ENCODE results near the gene ABAT. TPM values are rescaled to one million over a fixed set of nuclear protein-coding genes. Genes with fewer than 3 reads are reported as not detected.

Gene ABAT
- total and polyA plus RNA-seq, 11 donors, result 3.4 to 37.0 (median 12.8) TPM

GRCh38 chr16:8730335-8730915 is 56.0 kb downstream of the ABAT start:
- Histone ChIP-seq H3K4me3 (no peak overlapping the region), H3K27me3 (no peaks in the 10 kb centered on the region), H3K9me3 (peaks cover 0 to 3% (median 0%) of the 10 kb centered on the region in 12 donors), H3K36me3 (no peaks in the 10 kb centered on the region), H3K4me1 (peaks cover 0 to 9% (median 0%) of the 10 kb centered on the region in 12 donors), H3K27ac (no peak overlapping the region)
- intact Hi-C loops (cut with DNase I), result no loop called here
- WGBS, 4 donors, result 64 to 73% (median 70%) methylated on average over 8 of the region's 8 CpGs
- TF ChIP-seq CTCF (IDR thresholded peaks at IDR 0.05), result no peak
- TF ChIP-seq POLR2A (IDR thresholded peaks at IDR 0.05), result no peak
- ATAC-seq (peak in 3 of 4 donors; percentile 15 to 72 (median 59)), DNase-seq (no peak)

- ATAC-seq (no peak), DNase-seq (no peak)
- WGBS, 4 donors, result 92 to 96% (median 95%) methylated on average over 5 of the region's 5 CpGs
- Histone ChIP-seq H3K36me3 (no peaks in the 10 kb centered on the region), H3K4me1 (peaks cover 0 to 9% (median 0%) of the 10 kb centered on the region in 12 donors), H3K27ac (no peak overlapping the region), H3K4me3 (no peak overlapping the region), H3K9me3 (peaks cover 0 to 3% (median 0%) of the 10 kb centered on the region in 12 donors), H3K27me3 (no peaks in the 10 kb centered on the region)
- TF ChIP-seq POLR2A (IDR thresholded peaks at IDR 0.05), result no peak
- TF ChIP-seq CTCF (IDR thresholded peaks at IDR 0.05), result no peak
- intact Hi-C loops (cut with DNase I), result no loop called here
Observed at GRCh38 chr16:8733849-8734540, 59.6 kb downstream of the ABAT start.

GRCh38 chr16:8735574-8735973 is 61.2 kb downstream of the ABAT start:
- H3K9me3 ChIP-seq, result peaks cover 0 to 3% (median 0%) of the 10 kb centered on the region in 12 donors
- ATAC-seq (no peak), DNase-seq (no peak)
- WGBS, 4 donors, result 84 to 93% (median 85%) methylated on average over 5 of the region's 5 CpGs
- no peak overlapping the region for H3K27ac ChIP-seq
- no peaks in the 10 kb centered on the region for H3K36me3 ChIP-seq
- intact Hi-C loops (cut with DNase I), result no loop called here
- TF ChIP-seq CTCF (IDR thresholded peaks at IDR 0.05) (no peak), POLR2A (IDR thresholded peaks at IDR 0.05) (no peak)
- peaks cover 0 to 7% (median 3%) of the 10 kb centered on the region in 12 donors for H3K4me1 ChIP-seq
- H3K27me3 ChIP-seq, result no peaks in the 10 kb centered on the region
- no peak overlapping the region for H3K4me3 ChIP-seq

- ATAC-seq, result no peak
- no peak overlapping the region for H3K4me3 ChIP-seq
- 75 to 86% (median 80%) methylated on average over 9 of the region's 9 CpGs for WGBS, 4 donors
- peaks cover 0 to 3% (median 0%) of the 10 kb centered on the region in 12 donors for H3K9me3 ChIP-seq
- DNase-seq, result no peak
- H3K36me3 ChIP-seq, result no peaks in the 10 kb centered on the region
- no peak overlapping the region for H3K27ac ChIP-seq
- H3K27me3 ChIP-seq, result no peaks in the 10 kb centered on the region
- intact Hi-C loops (cut with DNase I), result no loop called here
- TF ChIP-seq CTCF (IDR thresholded peaks at IDR 0.05) (no peak), POLR2A (IDR thresholded peaks at IDR 0.05) (no peak)
- H3K4me1 ChIP-seq, result peaks cover 0 to 13% (median 6%) of the 10 kb centered on the region in 12 donors
Observed at GRCh38 chr16:8736123-8736668, 61.8 kb downstream of the ABAT start.
